HEK293 (cell line): Measurements from ENCODE around the gene HIP1.

Experiments used
- KLF9 ChIP-seq: fragments of 450-650 bp; formaldehyde crosslinking; IDR thresholded peaks from 2 replicates; pipeline ENCODE4 v1.5.1; 2016; ENCODE audit warnings: missing biosample characterization, missing genetic modification characterization, low read depth
- ZNF48 ChIP-seq: fragments of 450-650 bp; formaldehyde crosslinking; IDR thresholded peaks from 2 replicates; pipeline ENCODE4 v1.5.1; 2016; ENCODE audit warnings: missing biosample characterization, missing genetic modification characterization
- TF ChIP-seq, protein P1 (sequence below): fragments of 450-650 bp; formaldehyde crosslinking; IDR thresholded peaks from 2 replicates; pipeline ENCODE4 v1.5.1; 2016; ENCODE audit warnings: missing biosample characterization, missing genetic modification characterization
- TF ChIP-seq, protein P2 (sequence below): fragments of 450-650 bp; formaldehyde crosslinking; IDR thresholded peaks from 2 replicates; pipeline ENCODE4 v1.5.1; 2017; ENCODE audit warnings: missing biosample characterization, mild to moderate bottlenecking, missing genetic modification characterization, moderate library complexity

DNA sequence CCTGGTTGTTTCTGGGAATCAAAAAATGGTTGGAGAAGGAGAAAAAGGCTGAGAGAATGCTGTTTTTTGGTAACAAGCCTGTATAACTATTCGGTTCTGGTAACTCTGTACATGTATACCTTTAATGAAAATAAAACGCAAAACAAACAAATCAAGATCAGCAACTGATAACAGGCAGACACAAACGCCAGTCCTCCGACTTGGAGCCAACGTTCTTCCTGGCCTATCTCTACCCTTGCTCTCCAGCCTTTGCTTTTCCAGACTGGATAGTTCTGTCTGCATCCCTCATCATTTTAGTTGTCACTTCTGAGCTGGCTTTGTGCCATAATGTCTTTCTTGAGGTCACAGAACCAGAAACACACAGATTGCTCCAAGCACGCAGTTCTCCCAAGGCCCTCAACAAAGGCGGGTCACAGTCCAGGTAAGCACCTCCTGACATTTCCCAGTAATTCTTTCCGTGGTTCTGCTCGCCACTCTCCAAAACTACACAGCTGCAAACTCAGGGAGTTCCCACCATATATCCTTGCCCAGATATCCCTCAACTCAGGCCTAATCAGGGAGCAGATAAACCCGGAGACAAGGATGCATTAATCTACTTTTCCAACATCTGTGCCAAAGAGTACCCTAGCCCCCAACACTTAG is 20.2 kb downstream of the HIP1 start:
- TF ChIP-seq ZNF48 (tag by site-specific recombination) (no peak), KLF9 (tag by site-specific recombination) (no peak)
- TF ChIP-seq, protein P1, sequence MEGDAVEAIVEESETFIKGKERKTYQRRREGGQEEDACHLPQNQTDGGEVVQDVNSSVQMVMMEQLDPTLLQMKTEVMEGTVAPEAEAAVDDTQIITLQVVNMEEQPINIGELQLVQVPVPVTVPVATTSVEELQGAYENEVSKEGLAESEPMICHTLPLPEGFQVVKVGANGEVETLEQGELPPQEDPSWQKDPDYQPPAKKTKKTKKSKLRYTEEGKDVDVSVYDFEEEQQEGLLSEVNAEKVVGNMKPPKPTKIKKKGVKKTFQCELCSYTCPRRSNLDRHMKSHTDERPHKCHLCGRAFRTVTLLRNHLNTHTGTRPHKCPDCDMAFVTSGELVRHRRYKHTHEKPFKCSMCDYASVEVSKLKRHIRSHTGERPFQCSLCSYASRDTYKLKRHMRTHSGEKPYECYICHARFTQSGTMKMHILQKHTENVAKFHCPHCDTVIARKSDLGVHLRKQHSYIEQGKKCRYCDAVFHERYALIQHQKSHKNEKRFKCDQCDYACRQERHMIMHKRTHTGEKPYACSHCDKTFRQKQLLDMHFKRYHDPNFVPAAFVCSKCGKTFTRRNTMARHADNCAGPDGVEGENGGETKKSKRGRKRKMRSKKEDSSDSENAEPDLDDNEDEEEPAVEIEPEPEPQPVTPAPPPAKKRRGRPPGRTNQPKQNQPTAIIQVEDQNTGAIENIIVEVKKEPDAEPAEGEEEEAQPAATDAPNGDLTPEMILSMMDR (tag by site-specific recombination), result no peak
- TF ChIP-seq, protein P2, sequence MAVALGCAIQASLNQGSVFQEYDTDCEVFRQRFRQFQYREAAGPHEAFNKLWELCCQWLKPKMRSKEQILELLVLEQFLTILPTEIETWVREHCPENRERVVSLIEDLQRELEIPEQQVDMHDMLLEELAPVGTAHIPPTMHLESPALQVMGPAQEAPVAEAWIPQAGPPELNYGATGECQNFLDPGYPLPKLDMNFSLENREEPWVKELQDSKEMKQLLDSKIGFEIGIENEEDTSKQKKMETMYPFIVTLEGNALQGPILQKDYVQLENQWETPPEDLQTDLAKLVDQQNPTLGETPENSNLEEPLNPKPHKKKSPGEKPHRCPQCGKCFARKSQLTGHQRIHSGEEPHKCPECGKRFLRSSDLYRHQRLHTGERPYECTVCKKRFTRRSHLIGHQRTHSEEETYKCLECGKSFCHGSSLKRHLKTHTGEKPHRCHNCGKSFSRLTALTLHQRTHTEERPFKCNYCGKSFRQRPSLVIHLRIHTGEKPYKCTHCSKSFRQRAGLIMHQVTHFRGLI (tag by site-specific recombination), result no peak
